HG03139 (cell line): ENCODE data around the gene TAP2.
"Not testable (repeated sequence)": the region's sequence is repeated elsewhere in the genome, so short reads cannot be mapped to it uniquely, and the experiment has no call there.

Experiments used
- ATAC-seq: cut with Tn5 transposase; IDR thresholded peaks from one replicate; pipeline ENCODE4 v1.9.1; 2021; ENCODE audit not compliant: unreplicated experiment

The TAP2 gene

GRCh38 chr6:32836873-32837272, 1.7 kb downstream of the TAP2 start:
- ATAC-seq: no peak

- ATAC-seq: no peak
Measured at GRCh38 chr6:32835167-32835893, 3.2 kb downstream of the TAP2 start.

GRCh38 chr6:32833664-32834063, 4.9 kb downstream of the TAP2 start:
- ATAC-seq: no peak

- no peak for ATAC-seq
Measured at GRCh38 chr6:32832535-32832934, 6.0 kb downstream of the TAP2 start.

- ATAC-seq: no peak
Measured at GRCh38 chr6:32830936-32831335, 7.6 kb downstream of the TAP2 start.

GRCh38 chr6:32830017-32830416, 8.5 kb downstream of the TAP2 start:
- ATAC-seq: no peak

- no peak for ATAC-seq
Measured at GRCh38 chr6:32829495-32829894, 9.0 kb downstream of the TAP2 start.

GRCh38 chr6:32827025-32827424, 11.5 kb downstream of the TAP2 start:
- ATAC-seq: no peak

GRCh38 chr6:32825966-32826365, 12.6 kb downstream of the TAP2 start:
- ATAC-seq: no peak

GRCh38 chr6:32819729-32820128, 18.8 kb downstream of the TAP2 start:
- no peak for ATAC-seq

GRCh38 chr6:32818867-32819266, 19.7 kb downstream of the TAP2 start:
- no peak for ATAC-seq

GRCh38 chr6:32816746-32817204, 21.8 kb downstream of the TAP2 start, which contains the start of gene HLA-DOB:
HLA-DOB (minus strand) TSS chr6:32817002; CDS start chr6:32816951, 51 bp downstream.
- ATAC-seq: no peak

GRCh38 chr6:32815996-32816395, 22.5 kb downstream of the TAP2 start:
- ATAC-seq: no peak

GRCh38 chr6:32815115-32815514, 23.4 kb downstream of the TAP2 start:
- ATAC-seq: no peak

GRCh38 chr6:32814145-32814544, 24.4 kb downstream of the TAP2 start:
- no peak for ATAC-seq

- no peak for ATAC-seq
Measured at GRCh38 chr6:32809171-32809570, 29.4 kb downstream of the TAP2 start.

GRCh38 chr6:32807020-32807580, 31.4 kb downstream of the TAP2 start:
- no peak for ATAC-seq

GRCh38 chr6:32805404-32805803, 33.1 kb downstream of the TAP2 start:
- not testable (repeated sequence) for ATAC-seq

- no peak for ATAC-seq
Measured at GRCh38 chr6:32803416-32803815, 35.1 kb downstream of the TAP2 start.

- no peak for ATAC-seq
Measured at GRCh38 chr6:32799740-32800139, 38.8 kb downstream of the TAP2 start.

GRCh38 chr6:32799168-32799567, 39.4 kb downstream of the TAP2 start:
- no peak for ATAC-seq
